Activated CD4-positive, alpha-beta memory T cell treated with anti-CD3 and anti-CD28 coated beads, Interleukin-2, amount 10 ng/mL, durations not matched to agents 7 days and 5 days (primary cell): ENCODE results near the gene SPAG9. TPM values are rescaled to one million over a fixed set of nuclear protein-coding genes. Genes with fewer than 3 reads are reported as not detected.
A peak's percentile ranks its signal among the peaks of the same experiment; 100 is the strongest.
"Not testable (repeated sequence)": the region's sequence is repeated elsewhere in the genome, so short reads cannot be mapped to it uniquely, and the experiment has no call there.

Experiments
- CTCF ChIA-PET: fragments of 350-600 bp; sonication (Branson Sonifier 250); formaldehyde crosslinking; loops from one replicate; lab custom pipeline; 2021; ENCODE audit warnings: antibody characterized with exemption, inconsistent platforms; lab: Charles Lee
- POLR2A ChIA-PET: fragments of 350-600 bp; sonication (Branson Sonifier 250); formaldehyde crosslinking; loops from one replicate; lab custom pipeline; 2021; ENCODE audit warnings: antibody characterized with exemption; lab: Charles Lee
- DNase-seq: peaks from one replicate; pipeline ENCODE4 v3.0.0-alpha.2; 2020
- H3K27ac Mint-ChIP-seq: one replicate; pipeline ENCODE4 v1.8.0; 2021; ENCODE audit warnings: mild to moderate bottlenecking, mixed read lengths
- H3K27me3 Mint-ChIP-seq: one replicate; pipeline ENCODE4 v1.8.0; 2021; ENCODE audit warnings: mixed read lengths
- H3K36me3 Mint-ChIP-seq: one replicate; pipeline ENCODE4 v1.8.0; 2021; ENCODE audit warnings: low read depth, mixed read lengths
- H3K4me1 Mint-ChIP-seq: one replicate; pipeline ENCODE4 v1.8.0; 2021; ENCODE audit warnings: mixed read lengths
- H3K4me3 Mint-ChIP-seq: one replicate; pipeline ENCODE4 v1.8.0; 2021; ENCODE audit warnings: mild to moderate bottlenecking, mixed read lengths
- H3K9me3 Mint-ChIP-seq: one replicate; pipeline ENCODE4 v1.8.0; 2021; ENCODE audit warnings: mixed read lengths
- total RNA-seq, 2 experiments: library from RNA; stranded (reverse); gene quantifications; one replicate each; pipeline ENCODE4 v1.2.3, GENCODE V29; 2021

Gene SPAG9
- total RNA-seq, 2 experiments from 2014 or later: 50.9 to 53.0 TPM

GRCh38 chr17:51124640-51125503 is 4.2 kb upstream of the SPAG9 start:
- no peak overlapping the region for H3K27ac Mint-ChIP-seq

DNA sequence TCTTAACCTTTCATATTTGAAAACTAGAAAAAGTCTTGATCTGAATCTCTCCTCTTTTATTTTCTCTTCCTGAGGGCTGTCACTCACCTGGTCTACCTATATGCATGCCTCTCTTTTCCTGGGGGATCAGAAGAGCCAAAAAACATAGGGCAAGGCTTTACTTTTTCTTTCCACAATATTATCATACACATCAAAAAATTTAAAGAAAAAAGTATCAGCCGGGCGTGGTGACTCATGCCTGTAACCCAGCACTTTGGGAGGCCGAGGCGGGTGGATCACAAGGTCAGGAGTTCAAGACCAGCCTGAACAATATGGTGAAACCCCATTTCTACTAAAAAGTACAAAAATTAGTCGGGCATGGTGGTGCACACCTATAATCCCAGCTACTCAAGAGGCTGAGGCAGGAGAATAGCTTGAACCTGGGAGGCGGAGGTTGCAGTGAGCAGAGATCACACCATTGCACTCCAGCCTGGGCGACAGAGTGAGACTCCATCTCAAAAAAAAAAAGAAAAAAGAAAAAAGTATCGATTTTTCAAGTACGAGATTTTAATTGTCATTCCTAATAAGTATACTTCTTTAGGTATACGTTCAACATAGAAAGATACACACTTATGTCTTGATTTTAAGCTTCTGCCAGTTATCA is 1.9 kb upstream of the SPAG9 start:
- not testable (repeated sequence) for H3K36me3 Mint-ChIP-seq, H3K9me3 Mint-ChIP-seq, H3K27ac Mint-ChIP-seq, DNase-seq, H3K27me3 Mint-ChIP-seq, H3K4me3 Mint-ChIP-seq
- ChIA-PET POLR2A (interaction anchor here (0.6 to 4.3 kb wide), 3 partner anchors 32 to 980 kb away, joined by 3 to 40 read pairs (median 24); partner anchors contain the start of genes NME1 and TOB1), CTCF (interaction anchor here (1.4 kb wide), 1 partner anchor 31 kb away, joined by 5 read pairs; the partner anchor contains the start of gene NME1)
- peaks cover 34% of the 10 kb centered on the region for H3K4me1 Mint-ChIP-seq

More at GRCh38 chr17:51124640-51125503, 4.2 kb upstream of the SPAG9 start:
- no peak overlapping the region for H3K4me3 Mint-ChIP-seq
- no peaks in the 10 kb centered on the region for H3K9me3 Mint-ChIP-seq
- DNase-seq: no peak
- H3K4me1 Mint-ChIP-seq: peaks cover 16% of the 10 kb centered on the region
- no peaks in the 10 kb centered on the region for H3K36me3 Mint-ChIP-seq
- ChIA-PET POLR2A (no interaction called here), CTCF (interaction anchor here (1.9 kb wide), 1 partner anchor 28 kb away, joined by 9 read pairs; the partner anchor contains the start of gene NME1)
- no peaks in the 10 kb centered on the region for H3K27me3 Mint-ChIP-seq

- POLR2A ChIA-PET: interaction anchor here (0.7 to 4.3 kb wide), 15 partner anchors 11 to 725 kb away, joined by 3 to 40 read pairs (median 4); partner anchors contain the start of genes NME1, NME2 and TOB1
- CTCF ChIA-PET: interaction anchor here (1.4 to 3.1 kb wide), 3 partner anchors 31 to 123 kb away, joined by 5 to 23 read pairs (median 6); partner anchors contain the start of gene NME1
- no peaks in the 10 kb centered on the region for H3K9me3 Mint-ChIP-seq
- peaks cover 42% of the 10 kb centered on the region for H3K4me1 Mint-ChIP-seq
- H3K36me3 Mint-ChIP-seq: peaks cover 2% of the 10 kb centered on the region
- no peaks in the 10 kb centered on the region for H3K27me3 Mint-ChIP-seq
- peak; percentile 74 for DNase-seq
- H3K4me3 Mint-ChIP-seq: peak overlapping the region; percentile 86
- H3K27ac Mint-ChIP-seq: peak overlapping the region; percentile 96
Measured at GRCh38 chr17:51121620-51122472, 1.2 kb upstream of the SPAG9 start.

- H3K27ac Mint-ChIP-seq: peak overlapping the region; percentile 95
- DNase-seq: no peak
- no peaks in the 10 kb centered on the region for H3K9me3 Mint-ChIP-seq
- H3K4me1 Mint-ChIP-seq: peaks cover 55% of the 10 kb centered on the region
- H3K4me3 Mint-ChIP-seq: peak overlapping the region; percentile 86
- ChIA-PET CTCF (interaction anchor here (0.9 to 3.1 kb wide), 7 partner anchors 12 to 137 kb away, joined by 3 to 23 read pairs (median 3); partner anchors contain the start of gene NME1), POLR2A (interaction anchor here (0.6 to 4.3 kb wide), 26 partner anchors 9 to 268 kb away, joined by 3 to 40 read pairs (median 3); partner anchors contain the start of genes NME1, NME2, TOB1 and UTP18)
- H3K36me3 Mint-ChIP-seq: peaks cover 3% of the 10 kb centered on the region
- H3K27me3 Mint-ChIP-seq: no peaks in the 10 kb centered on the region
Measured at GRCh38 chr17:51120357-51120738, 320 bp downstream of the SPAG9 start.

DNA sequence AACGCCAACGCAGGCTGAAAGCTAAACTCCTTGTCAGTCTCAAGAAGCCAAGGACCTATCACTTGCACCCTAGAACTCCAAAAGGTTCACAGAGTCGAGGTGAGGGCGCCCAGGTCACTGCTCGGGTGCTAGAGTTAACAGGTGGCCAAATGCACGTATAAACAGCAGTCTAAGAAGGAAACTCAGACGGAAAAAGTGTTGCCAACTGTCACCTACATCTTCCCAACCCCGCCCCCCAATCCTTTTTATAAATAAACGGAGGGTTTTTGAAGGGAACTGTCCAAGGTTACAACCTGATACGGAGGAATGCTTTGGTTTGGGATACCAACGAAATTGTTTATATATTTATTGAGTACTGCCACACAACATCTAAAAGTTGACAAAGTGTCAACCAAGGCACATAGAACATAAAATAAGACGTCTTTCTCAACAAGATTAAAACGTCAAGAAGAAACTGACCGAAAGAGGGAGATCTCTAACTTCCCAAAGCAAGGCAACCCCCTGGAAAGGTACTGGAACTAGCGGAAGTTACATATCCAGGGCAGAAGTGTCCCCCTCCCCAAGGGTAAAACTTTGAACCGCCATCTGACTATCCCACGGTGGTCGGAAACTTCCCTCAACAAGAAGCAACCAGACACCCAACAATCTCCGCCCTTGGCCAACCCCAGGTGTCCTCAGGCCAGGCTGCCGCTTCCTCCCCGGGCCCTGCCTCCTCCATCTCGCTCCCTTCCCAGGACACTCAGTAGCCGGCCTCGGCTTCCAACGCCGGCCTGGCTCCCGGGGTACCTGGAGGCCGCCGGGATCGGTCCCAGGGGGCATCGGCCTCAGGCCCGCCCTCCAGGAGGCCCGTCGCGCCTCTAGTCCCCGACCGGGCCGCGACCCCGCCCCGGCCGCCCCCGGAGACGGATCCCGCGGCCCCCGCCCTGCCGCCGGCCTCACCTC is 982 bp downstream of the SPAG9 start:
- H3K27me3 Mint-ChIP-seq: no peaks in the 10 kb centered on the region
- peaks cover 3% of the 10 kb centered on the region for H3K36me3 Mint-ChIP-seq
- peaks cover 59% of the 10 kb centered on the region for H3K4me1 Mint-ChIP-seq

DNA sequence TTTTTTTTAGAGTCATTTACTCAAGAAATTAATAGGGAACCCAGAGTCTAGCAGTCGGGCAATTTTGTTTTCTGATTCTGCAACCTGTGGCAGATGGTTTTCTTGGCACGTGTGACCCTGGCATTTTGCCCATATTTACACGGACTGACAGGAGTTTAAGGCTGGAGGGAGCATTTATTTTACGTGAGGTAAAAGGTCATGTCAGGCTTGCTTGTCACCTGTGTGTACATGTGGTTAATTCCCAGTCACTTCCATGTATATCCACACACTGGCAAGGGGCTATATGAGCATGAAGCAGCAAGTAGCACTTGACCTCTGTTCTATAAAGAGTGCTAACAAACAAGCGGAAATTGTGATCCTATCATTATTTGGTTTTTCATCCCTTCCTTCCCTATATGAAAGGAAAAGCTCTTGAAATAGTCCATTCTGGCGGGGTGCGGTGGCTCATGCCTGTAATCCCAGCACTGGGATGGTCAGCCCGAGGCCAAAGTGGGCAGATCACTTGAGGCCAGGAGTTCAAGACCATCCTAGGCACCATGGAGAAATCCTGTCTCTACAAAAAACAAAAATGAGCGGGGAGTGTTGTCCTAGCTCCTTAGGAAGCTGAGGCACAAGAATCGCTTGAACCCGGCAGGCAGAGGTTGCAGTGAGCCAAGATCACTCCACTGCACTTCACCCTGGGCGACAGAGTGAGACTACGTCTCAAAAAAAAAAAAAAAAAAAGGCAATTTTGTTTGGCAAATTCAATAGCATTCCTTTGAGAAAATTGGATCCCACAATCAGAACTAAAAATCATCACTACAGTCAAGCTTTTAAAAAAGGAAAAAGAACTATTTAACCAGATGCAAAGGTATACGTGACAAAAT is 2.1 kb downstream of the SPAG9 start:
- peak overlapping the region; percentile 86 for H3K4me3 Mint-ChIP-seq
- DNase-seq: no peak
- ChIA-PET POLR2A (interaction anchor here (1.0 to 4.3 kb wide), 7 partner anchors 13 to 88 kb away, joined by 3 to 40 read pairs (median 4); partner anchors contain the start of genes NME1 and NME2), CTCF (interaction anchor here (0.7 to 3.1 kb wide), 6 partner anchors 35 to 266 kb away, joined by 3 to 23 read pairs (median 4); partner anchors contain the start of gene NME1)
- peak overlapping the region; percentile 86 for H3K27ac Mint-ChIP-seq
- peaks cover 59% of the 10 kb centered on the region for H3K4me1 Mint-ChIP-seq
- H3K36me3 Mint-ChIP-seq: peaks cover 3% of the 10 kb centered on the region
- no peaks in the 10 kb centered on the region for H3K27me3 Mint-ChIP-seq
- no peaks in the 10 kb centered on the region for H3K9me3 Mint-ChIP-seq

More for the DNA sequence above, 982 bp downstream of the SPAG9 start:
- H3K27ac Mint-ChIP-seq: peak overlapping the region; percentile 95
- CTCF ChIA-PET: interaction anchor here (0.7 to 3.1 kb wide), 10 partner anchors 11 to 267 kb away, joined by 3 to 23 read pairs (median 4); partner anchors contain the start of gene NME1
- peak overlapping the region; percentile 86 for H3K4me3 Mint-ChIP-seq
- no peaks in the 10 kb centered on the region for H3K9me3 Mint-ChIP-seq
- DNase-seq: peak; percentile 59
- POLR2A ChIA-PET: interaction anchor here (0.6 to 4.3 kb wide), 25 partner anchors 9 to 267 kb away, joined by 3 to 40 read pairs (median 3); partner anchors contain the start of genes NME1, NME2, TOB1 and UTP18

- H3K36me3 Mint-ChIP-seq: peaks cover 6% of the 10 kb centered on the region
- ChIA-PET POLR2A (interaction anchor here (0.6 kb wide), 2 partner anchors 112 to 703 kb away, joined by 3 to 6 read pairs; no protein-coding TSS in a partner anchor), CTCF (interaction anchor here (1.9 kb wide), 1 partner anchor 38 kb away, joined by 4 read pairs; the partner anchor contains the start of gene NME1)
- H3K9me3 Mint-ChIP-seq: no peaks in the 10 kb centered on the region
- H3K27me3 Mint-ChIP-seq: no peaks in the 10 kb centered on the region
- no peak overlapping the region for H3K4me3 Mint-ChIP-seq
- H3K27ac Mint-ChIP-seq: no peak overlapping the region
- DNase-seq: no peak
- peaks cover 43% of the 10 kb centered on the region for H3K4me1 Mint-ChIP-seq
Measured at GRCh38 chr17:51115179-51115578, 5.5 kb downstream of the SPAG9 start.

- DNase-seq, H3K9me3 Mint-ChIP-seq, H3K27me3 Mint-ChIP-seq, H3K27ac Mint-ChIP-seq, H3K36me3 Mint-ChIP-seq, H3K4me3 Mint-ChIP-seq, POLR2A ChIA-PET: not testable (repeated sequence)
- H3K4me1 Mint-ChIP-seq: peaks cover 24% of the 10 kb centered on the region
- CTCF ChIA-PET: interaction anchor here (0.6 to 0.7 kb wide), 3 partner anchors 40 to 260 kb away, joined by 3 to 4 read pairs (median 3); no protein-coding TSS in a partner anchor
Measured at GRCh38 chr17:51112303-51113222, 8.1 kb downstream of the SPAG9 start.

DNA sequence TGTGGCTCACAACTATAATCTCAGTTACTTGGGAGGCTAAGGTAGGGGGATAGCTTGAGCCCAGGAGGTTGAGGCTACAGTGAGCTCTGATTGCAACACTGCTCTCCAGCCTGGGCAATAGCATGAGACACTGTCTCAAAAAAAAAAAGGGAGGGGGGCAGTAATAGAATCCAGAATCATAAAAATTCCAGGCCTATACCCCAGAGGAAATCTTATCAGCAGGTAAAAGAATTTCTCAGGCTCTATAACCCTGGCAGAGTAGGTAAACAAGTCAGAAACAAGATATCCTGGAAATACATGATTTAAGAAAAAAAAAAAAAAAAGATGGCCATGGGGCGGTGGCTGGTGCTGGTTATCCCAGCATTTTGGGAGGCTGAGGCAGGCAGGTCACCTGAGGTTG is 12.9 kb downstream of the SPAG9 start:
- POLR2A ChIA-PET: interaction anchor here (4.0 kb wide), 1 partner anchor 13 kb away, joined by 21 read pairs; the partner anchor contains the start of gene SPAG9
- peaks cover 10% of the 10 kb centered on the region for H3K4me1 Mint-ChIP-seq
- H3K4me3 Mint-ChIP-seq: no peak overlapping the region
- H3K27ac Mint-ChIP-seq: no peak overlapping the region
- peaks cover 9% of the 10 kb centered on the region for H3K36me3 Mint-ChIP-seq
- no peak for DNase-seq
- no peaks in the 10 kb centered on the region for H3K27me3 Mint-ChIP-seq
- CTCF ChIA-PET: interaction anchor here (0.7 to 1.6 kb wide), 2 partner anchors 13 to 46 kb away, joined by 3 read pairs; partner anchors contain the start of genes NME1 and SPAG9
- H3K9me3 Mint-ChIP-seq: no peaks in the 10 kb centered on the region
